Pericardium fibroblast (primary cell): ENCODE results near the gene TEX36. TPM values are rescaled to one million over a fixed set of nuclear protein-coding genes. Genes with fewer than 3 reads are reported as not detected.

Source experiments
- total RNA-seq: library from RNA; depleted of rRNA; stranded (reverse); fragments of >200 nt; gene quantifications from 2 replicates; pipeline ENCODE4 v1.2.3, GENCODE V29; 2015

TEX36 gene, protein sequence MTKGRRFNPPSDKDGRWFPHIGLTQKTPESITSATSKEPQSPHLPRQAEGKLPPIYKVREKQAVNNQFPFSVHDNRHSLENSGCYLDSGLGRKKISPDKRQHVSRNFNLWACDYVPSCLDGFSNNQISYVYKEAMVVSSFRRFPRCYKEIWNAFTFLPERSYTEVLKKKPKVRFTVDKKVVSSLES
- not detected in 2 replicates for total RNA-seq

DNA sequence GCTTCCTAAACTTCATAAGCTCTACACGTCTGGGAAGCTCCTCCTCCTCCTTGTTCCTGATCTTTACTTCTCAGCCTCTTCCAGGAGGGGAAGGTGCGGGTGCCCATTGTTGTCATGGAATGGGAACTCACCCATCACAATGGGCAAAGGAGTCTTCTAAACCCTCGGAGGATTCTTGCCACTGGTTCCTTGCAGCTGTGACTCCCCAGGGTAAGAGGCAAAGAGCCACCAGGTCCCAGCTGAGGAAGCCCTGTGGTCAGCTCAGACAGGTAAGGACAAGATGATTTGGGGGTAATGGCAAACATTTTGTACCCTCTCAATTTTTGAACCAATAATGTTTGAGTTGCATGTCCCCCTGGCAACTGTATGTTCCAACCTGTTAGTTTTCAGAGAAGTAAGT is at the start of gene TEX36:
Gene TEX36, minus strand, starts transcription at position 101 of the 400 bp plus-strand sequence. CDS start 174 bp downstream, outside the sequence.

DNA sequence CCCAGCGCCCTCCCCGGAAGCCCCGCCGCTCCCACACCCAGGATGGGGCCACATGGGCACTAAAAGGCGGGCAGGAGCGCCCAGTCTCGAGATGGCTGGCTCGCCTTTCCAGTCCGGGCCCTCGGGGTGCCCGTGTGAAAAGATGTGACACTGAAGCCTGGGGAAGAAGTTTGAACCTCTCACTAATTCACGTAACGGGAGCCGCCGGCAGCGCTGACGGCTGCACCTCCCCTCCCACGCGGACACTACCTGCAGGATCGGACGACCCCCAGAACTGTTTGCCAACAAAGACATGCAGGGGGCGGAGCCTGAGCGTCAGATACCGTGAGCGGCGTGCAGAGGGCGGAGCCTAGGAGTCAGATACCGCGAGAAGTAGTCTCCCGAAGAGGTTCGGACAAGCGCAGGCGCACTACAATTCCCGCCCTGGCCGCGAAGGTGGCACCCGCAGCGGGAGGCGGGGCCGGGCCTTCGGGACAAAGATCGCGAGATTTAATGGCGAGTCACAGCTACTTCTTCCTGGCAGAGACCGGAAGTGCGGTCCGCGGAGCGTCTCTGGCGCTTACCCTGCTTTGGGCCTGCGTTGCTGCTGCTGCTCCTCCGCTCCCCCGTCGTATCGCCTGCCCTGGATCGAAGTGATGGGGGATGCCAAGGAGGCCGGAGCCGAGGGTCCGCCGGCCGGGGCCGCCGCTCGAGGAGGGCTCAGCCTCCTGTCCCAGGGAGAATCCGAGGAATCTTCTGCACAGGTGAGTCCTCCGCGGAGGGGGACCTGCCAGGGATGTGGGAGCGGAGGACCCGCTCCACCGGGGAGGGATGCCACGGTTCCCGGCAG is 36.4 kb upstream of the TEX36 start, which contains the start of gene EDRF1:
Gene EDRF1, plus strand, starts transcription at position 537 of the 829 bp plus-strand sequence. Its CDS starts 99 bp downstream, at position 636.

Other genes starting within 250 kb of the TEX36 start
- gene EDRF1, start 36.5 kb upstream of the TEX36 start, total RNA-seq = 12.1 and 16.2 TPM in 2 replicates
- gene MMP21, start 92.7 kb upstream of the TEX36 start, total RNA-seq = not detected in 2 replicates
- 68.4 and 74.4 TPM in 2 replicates for gene UROS, start 140.1 kb upstream of the TEX36 start, total RNA-seq
- 33.0 and 35.9 TPM in 2 replicates for gene BCCIP, start 140.4 kb upstream of the TEX36 start, total RNA-seq
- 22.3 and 23.7 TPM in 2 replicates for gene DHX32, start 198.1 kb upstream of the TEX36 start, total RNA-seq
- gene FANK1, start 213.4 kb upstream of the TEX36 start, total RNA-seq = 3.6 and 4.3 TPM in 2 replicates